ENCODE data around the gene MGLL. TPM values are rescaled to one million over a fixed set of nuclear protein-coding genes. Genes with fewer than 3 reads are reported as not detected.

Gene MGLL
- total RNA-seq, 2 experiments from 2014 or later, result 0.31 to 0.41 TPM

- ChIA-PET POLR2A (no interaction called here), CTCF (no interaction called here)
- Mint-ChIP-seq H3K27me3 (peaks cover 14% of the 10 kb centered on the region), H3K27ac (no peak overlapping the region), H3K36me3 (no peaks in the 10 kb centered on the region), H3K4me1 (ENCODE audit: low read depth) (no peaks in the 10 kb centered on the region), H3K9me3 (no peaks in the 10 kb centered on the region), H3K4me3 (no peak overlapping the region)
- no peak for DNase-seq
- intact Hi-C loops (cut with micrococcal nuclease), result no loop called here
Observed at GRCh38 chr3:127732303-127732702, 90.0 kb downstream of the MGLL start.

GRCh38 chr3:127731546-127732289 is 90.6 kb downstream of the MGLL start:
- Mint-ChIP-seq H3K4me3 (no peak overlapping the region), H3K36me3 (no peaks in the 10 kb centered on the region), H3K4me1 (ENCODE audit: low read depth) (no peaks in the 10 kb centered on the region), H3K9me3 (no peaks in the 10 kb centered on the region), H3K27ac (no peak overlapping the region), H3K27me3 (peaks cover 14% of the 10 kb centered on the region)
- intact Hi-C loops (cut with micrococcal nuclease), result no loop called here
- no peak for DNase-seq
- ChIA-PET CTCF (no interaction called here), POLR2A (no interaction called here)

- no peaks in the 10 kb centered on the region for H3K4me1 Mint-ChIP-seq (ENCODE audit: low read depth)
- no peak for DNase-seq
- no peaks in the 10 kb centered on the region for H3K9me3 Mint-ChIP-seq
- H3K27ac Mint-ChIP-seq, result no peak overlapping the region
- POLR2A ChIA-PET, result no interaction called here
- no peak overlapping the region for H3K4me3 Mint-ChIP-seq
- CTCF ChIA-PET, result no interaction called here
- peaks cover 13% of the 10 kb centered on the region for H3K27me3 Mint-ChIP-seq
- no peaks in the 10 kb centered on the region for H3K36me3 Mint-ChIP-seq
- intact Hi-C loops (cut with micrococcal nuclease), result no loop called here
Observed at GRCh38 chr3:127730666-127731295, 91.5 kb downstream of the MGLL start.

- no peaks in the 10 kb centered on the region for H3K36me3 Mint-ChIP-seq
- ChIA-PET POLR2A (no interaction called here), CTCF (no interaction called here)
- peaks cover 13% of the 10 kb centered on the region for H3K27me3 Mint-ChIP-seq
- H3K9me3 Mint-ChIP-seq, result no peaks in the 10 kb centered on the region
- DNase-seq, result no peak
- no peak overlapping the region for H3K27ac Mint-ChIP-seq
- intact Hi-C loops (cut with micrococcal nuclease), result no loop called here
- H3K4me3 Mint-ChIP-seq, result no peak overlapping the region
- no peaks in the 10 kb centered on the region for H3K4me1 Mint-ChIP-seq (ENCODE audit: low read depth)
Observed at GRCh38 chr3:127730171-127730570, 92.1 kb downstream of the MGLL start.

GRCh38 chr3:127729556-127730056 is 92.7 kb downstream of the MGLL start:
- Mint-ChIP-seq H3K4me3 (no peak overlapping the region), H3K9me3 (no peaks in the 10 kb centered on the region), H3K4me1 (ENCODE audit: low read depth) (no peaks in the 10 kb centered on the region), H3K27me3 (peaks cover 17% of the 10 kb centered on the region), H3K36me3 (no peaks in the 10 kb centered on the region), H3K27ac (no peak overlapping the region)
- intact Hi-C loops (cut with micrococcal nuclease), result no loop called here
- ChIA-PET CTCF (no interaction called here), POLR2A (no interaction called here)
- no peak for DNase-seq

- POLR2A ChIA-PET, result no interaction called here
- intact Hi-C loops (cut with micrococcal nuclease), result no loop called here
- CTCF ChIA-PET, result no interaction called here
- no peaks in the 10 kb centered on the region for H3K36me3 Mint-ChIP-seq
- H3K27me3 Mint-ChIP-seq, result peaks cover 15% of the 10 kb centered on the region
- no peaks in the 10 kb centered on the region for H3K4me1 Mint-ChIP-seq (ENCODE audit: low read depth)
- no peak for DNase-seq
- H3K4me3 Mint-ChIP-seq, result no peak overlapping the region
- no peak overlapping the region for H3K27ac Mint-ChIP-seq
- no peaks in the 10 kb centered on the region for H3K9me3 Mint-ChIP-seq
Observed at GRCh38 chr3:127728417-127729015, 93.8 kb downstream of the MGLL start.

- Mint-ChIP-seq H3K27ac (no peak overlapping the region), H3K4me3 (no peak overlapping the region), H3K9me3 (no peaks in the 10 kb centered on the region), H3K4me1 (ENCODE audit: low read depth) (no peaks in the 10 kb centered on the region), H3K36me3 (no peaks in the 10 kb centered on the region), H3K27me3 (peaks cover 7% of the 10 kb centered on the region)
- intact Hi-C loops (cut with micrococcal nuclease), result no loop called here
- DNase-seq, result no peak
- CTCF ChIA-PET, result interaction anchor here (0.7 kb wide), 1 partner anchor 29 kb away, joined by 4 read pairs; no protein-coding TSS in a partner anchor
- POLR2A ChIA-PET, result no interaction called here
Observed at GRCh38 chr3:127726894-127727293, 95.4 kb downstream of the MGLL start.

- no peaks in the 10 kb centered on the region for H3K4me1 Mint-ChIP-seq (ENCODE audit: low read depth)
- H3K4me3 Mint-ChIP-seq, result no peak overlapping the region
- CTCF ChIA-PET, result no interaction called here
- POLR2A ChIA-PET, result no interaction called here
- H3K9me3 Mint-ChIP-seq, result no peaks in the 10 kb centered on the region
- H3K36me3 Mint-ChIP-seq, result no peaks in the 10 kb centered on the region
- H3K27ac Mint-ChIP-seq, result no peak overlapping the region
- intact Hi-C loops (cut with micrococcal nuclease), result no loop called here
- no peak for DNase-seq
- peaks cover 7% of the 10 kb centered on the region for H3K27me3 Mint-ChIP-seq
Observed at GRCh38 chr3:127723011-127723567, 99.2 kb downstream of the MGLL start.

GRCh38 chr3:127722091-127722784 is 100.1 kb downstream of the MGLL start:
- ChIA-PET POLR2A (no interaction called here), CTCF (no interaction called here)
- Mint-ChIP-seq H3K4me3 (no peak overlapping the region), H3K27me3 (peaks cover 9% of the 10 kb centered on the region), H3K36me3 (no peaks in the 10 kb centered on the region), H3K9me3 (no peaks in the 10 kb centered on the region), H3K27ac (no peak overlapping the region), H3K4me1 (ENCODE audit: low read depth) (no peaks in the 10 kb centered on the region)
- intact Hi-C loops (cut with micrococcal nuclease), result no loop called here
- no peak for DNase-seq

GRCh38 chr3:127720985-127721935 is 101.1 kb downstream of the MGLL start:
- Mint-ChIP-seq H3K36me3 (no peaks in the 10 kb centered on the region), H3K27me3 (peaks cover 9% of the 10 kb centered on the region), H3K4me1 (ENCODE audit: low read depth) (no peaks in the 10 kb centered on the region), H3K27ac (no peak overlapping the region), H3K9me3 (no peaks in the 10 kb centered on the region), H3K4me3 (no peak overlapping the region)
- CTCF ChIA-PET, result no interaction called here
- no peak for DNase-seq
- intact Hi-C loops (cut with micrococcal nuclease), result no loop called here
- POLR2A ChIA-PET, result no interaction called here

GRCh38 chr3:127720161-127720823 is 102.0 kb downstream of the MGLL start:
- intact Hi-C loops (cut with micrococcal nuclease), result no loop called here
- Mint-ChIP-seq H3K4me1 (ENCODE audit: low read depth) (no peaks in the 10 kb centered on the region), H3K27me3 (peaks cover 8% of the 10 kb centered on the region), H3K27ac (no peak overlapping the region), H3K9me3 (no peaks in the 10 kb centered on the region), H3K4me3 (no peak overlapping the region), H3K36me3 (no peaks in the 10 kb centered on the region)
- CTCF ChIA-PET, result no interaction called here
- no peak for DNase-seq
- POLR2A ChIA-PET, result no interaction called here

All from activated CD4-positive, alpha-beta memory T cell treated with anti-CD3 and anti-CD28 coated beads for 36 hours (primary cell).